Measurements from ENCODE around the gene CCNDBP1. TPM values are rescaled to one million over a fixed set of nuclear protein-coding genes. Genes with fewer than 3 reads are reported as not detected.

The CCNDBP1 gene
- total and polyA plus RNA-seq, 7 experiments from 2014 or later, result 72.3 to 163 (median 105) TPM

DNA sequence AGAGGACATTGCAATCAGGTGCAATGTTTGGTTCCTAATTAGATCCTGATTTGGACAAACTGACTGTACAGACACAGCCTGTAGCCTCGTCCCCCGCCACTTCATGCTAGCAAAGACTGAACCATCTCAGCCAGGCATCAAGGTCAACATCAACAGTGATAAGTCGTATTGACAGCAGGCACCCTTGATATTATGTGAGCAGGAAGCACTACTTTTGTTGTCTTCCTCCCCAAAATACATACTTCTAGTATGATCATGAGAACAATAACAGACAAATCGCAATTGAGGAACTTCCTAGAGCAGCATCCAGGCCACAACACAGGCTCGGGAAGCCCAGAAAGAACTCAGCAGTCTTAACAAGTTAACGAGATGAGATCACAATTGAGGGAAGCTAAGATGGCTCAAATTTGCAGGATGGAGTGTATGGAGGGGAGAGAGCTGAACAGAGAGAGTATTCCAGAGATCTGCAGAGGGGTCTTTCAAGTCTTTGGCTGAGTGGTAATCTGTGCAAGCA, 61.1 kb downstream of the CCNDBP1 start:
- Histone ChIP-seq H3K9me3 (ENCODE audit: control insufficient read depth in 2 of 3, low read length in 3 of 3) (no peaks in the 10 kb centered on the region), H3K4me1 (ENCODE audit: control insufficient read depth in 2 of 2, insufficient read depth in 2 of 2, low read length in 2 of 2) (no peaks in the 10 kb centered on the region), H3K27me3 (ENCODE audit: control insufficient read depth in 2 of 2, insufficient read depth in 2 of 2, low read length in 2 of 2) (no peaks in the 10 kb centered on the region), H3K4me3 (ENCODE audit: low read length) (no peak overlapping the region), H3K36me3 (ENCODE audit: control insufficient read depth in 2 of 3, insufficient read depth in 3 of 3, low read length in 3 of 3) (no peaks in the 10 kb centered on the region), H3K27ac (ENCODE audit: low read depth, low read length) (no peak overlapping the region)
- ChIA-PET CTCF (no interaction called here), POLR2A (no interaction called here)
- Mint-ChIP-seq H3K9me3 (no peaks in the 10 kb centered on the region), H3K27ac (no peak overlapping the region), H3K4me3 (no peak overlapping the region), H3K4me1 (peaks cover 0 to 27% (median 0%) of the 10 kb centered on the region in 7 donors), H3K36me3 (peaks cover 0 to 1% (median 0%) of the 10 kb centered on the region in 5 donors), H3K27me3 (peaks cover 0 to 18% (median 0%) of the 10 kb centered on the region in 5 donors)
- ATAC-seq, result no peak
- no peak for DNase-seq
- intact Hi-C loops (cut with micrococcal nuclease), result no loop called here

Other genes with a start within 250 kb of the CCNDBP1 start
- gene UBR1, start 79.4 kb upstream of the CCNDBP1 start, total RNA-seq, result 10 to 100 TPM; 38.4 to 51.7 (median 48.0) TPM
- gene UBR1, start 79.4 kb upstream of the CCNDBP1 start, polyA plus RNA-seq, result 10 to 100 TPM; 18.8 to 22.8 TPM
- gene TMEM62, start 51.8 kb upstream of the CCNDBP1 start, total RNA-seq, result 10 to 100 TPM; 12.0 to 21.5 (median 17.7) TPM
- gene TMEM62, start 51.8 kb upstream of the CCNDBP1 start, polyA plus RNA-seq, result 1 to 10 TPM; 3.6 to 6.0 TPM
- not detected for gene EPB42, start 35.6 kb downstream of the CCNDBP1 start, total RNA-seq
- not detected for gene EPB42, start 35.6 kb downstream of the CCNDBP1 start, polyA plus RNA-seq
- under 1 TPM in 1 of 5 experiments, not detected in 4; 0.27 TPM for gene TGM5, start 81.5 kb downstream of the CCNDBP1 start, total RNA-seq
- gene TGM5, start 81.5 kb downstream of the CCNDBP1 start, polyA plus RNA-seq, result not detected
- gene TGM7, start 116.9 kb downstream of the CCNDBP1 start, total RNA-seq, result not detected
- not detected for gene TGM7, start 116.9 kb downstream of the CCNDBP1 start, polyA plus RNA-seq
- 10 to 100 TPM; 10.1 to 19.1 (median 15.0) TPM for gene LCMT2, start 145.2 kb downstream of the CCNDBP1 start, total RNA-seq
- 1 to 10 TPM; 2.9 to 6.2 TPM for gene LCMT2, start 145.2 kb downstream of the CCNDBP1 start, polyA plus RNA-seq
- gene ZSCAN29, start 185.6 kb downstream of the CCNDBP1 start, total RNA-seq, result 10 to 100 TPM; 12.9 to 36.9 (median 33.6) TPM
- 1 to 10 TPM; 3.1 to 7.8 TPM for gene ZSCAN29, start 185.6 kb downstream of the CCNDBP1 start, polyA plus RNA-seq
- gene TUBGCP4, start 185.7 kb downstream of the CCNDBP1 start, total RNA-seq, result 10 to 100 TPM; 10.9 to 34.7 (median 17.7) TPM
- 10 to 100 TPM in 1 of 2 donors, 1 to 10 TPM in 1; 7.7 to 15.0 TPM for gene TUBGCP4, start 185.7 kb downstream of the CCNDBP1 start, polyA plus RNA-seq

Data from naive thymus-derived CD4-positive, alpha-beta T cell (primary cell).